ENCODE data around the gene TEX53.
A peak's percentile ranks its signal among the peaks of the same experiment; 100 is the strongest.

Gene TEX53

DNA sequence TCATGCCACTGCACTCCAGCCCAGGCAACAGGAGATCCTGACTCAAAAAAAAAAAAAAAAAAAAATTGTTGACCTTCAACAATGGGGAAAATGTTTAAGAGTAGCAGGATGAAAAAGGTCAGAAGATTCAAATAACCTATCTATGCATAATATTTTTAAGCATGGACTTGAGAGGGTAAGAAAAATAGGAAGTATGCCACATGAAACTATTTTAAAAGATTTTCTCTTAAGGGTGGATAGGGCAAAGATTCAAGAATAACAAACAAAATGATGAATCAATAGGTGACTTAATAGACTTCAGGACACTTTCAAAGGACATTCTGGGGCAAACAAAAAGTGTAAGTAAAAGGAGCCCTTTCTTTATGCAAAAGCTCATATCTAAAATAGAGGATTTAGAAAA is 21.2 kb upstream of the TEX53 start:
- no peak for DNase-seq (ENCODE audit: low spot score)

DNA sequence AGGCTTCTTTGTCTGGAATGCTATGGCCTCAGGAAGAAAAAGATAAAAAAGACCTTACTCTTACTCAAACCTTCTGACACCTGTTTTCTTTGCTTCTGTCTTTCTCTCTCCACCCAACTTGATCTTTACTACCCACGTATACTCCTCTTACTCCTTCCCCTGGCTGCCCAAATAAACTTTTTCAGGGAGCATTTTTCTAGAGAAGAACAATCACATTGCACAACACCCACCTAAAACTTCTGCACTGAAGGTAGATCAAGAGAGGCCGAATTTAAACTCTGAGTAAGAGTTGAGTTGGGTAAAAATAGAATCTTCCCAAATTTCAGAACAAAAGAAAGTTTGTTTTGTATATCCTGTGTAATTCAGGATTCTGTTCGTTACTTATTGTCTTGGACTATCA is 20.5 kb upstream of the TEX53 start:
- no peak for DNase-seq (ENCODE audit: low spot score)

DNA sequence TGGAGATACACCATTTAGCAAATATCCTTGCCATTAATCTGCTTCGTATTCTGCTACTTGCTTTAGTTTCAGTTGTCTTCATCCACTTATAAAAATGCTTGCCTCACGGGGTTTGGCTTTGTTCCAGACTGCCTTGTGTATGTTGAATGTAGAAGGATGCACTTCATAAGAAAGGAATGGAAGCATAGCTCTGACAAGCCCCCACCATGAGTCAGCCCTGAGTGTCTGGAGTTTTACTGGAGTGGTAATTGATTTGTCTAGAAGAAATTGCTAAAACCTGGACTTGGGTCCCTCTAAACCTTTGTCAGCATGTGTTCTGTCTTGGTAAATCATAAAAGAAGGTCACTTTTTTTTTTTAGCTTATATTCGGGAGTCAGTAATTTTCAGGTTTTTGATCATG is 19.8 kb upstream of the TEX53 start:
- no peak for DNase-seq (ENCODE audit: low spot score)

DNA sequence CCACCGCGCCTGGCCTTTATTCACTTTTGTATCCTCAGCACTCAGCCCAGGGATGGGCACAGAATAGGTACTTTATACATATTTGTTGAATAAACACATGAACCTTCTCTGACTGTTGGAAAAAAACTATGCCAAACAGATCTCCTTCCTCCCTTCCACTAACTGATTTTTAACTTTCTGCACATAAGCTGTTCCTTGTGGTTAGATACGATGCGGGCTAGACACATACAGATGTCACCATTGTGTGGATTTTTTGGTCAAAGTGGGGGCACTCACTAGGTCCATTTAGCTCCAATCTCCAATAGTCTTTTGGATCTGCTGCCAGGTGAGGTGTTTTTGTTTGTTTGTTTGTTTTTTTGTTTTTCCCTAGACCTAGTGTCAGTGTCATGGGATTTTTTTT is 19.3 kb upstream of the TEX53 start:
- DNase-seq (ENCODE audit: low spot score): no peak

DNA sequence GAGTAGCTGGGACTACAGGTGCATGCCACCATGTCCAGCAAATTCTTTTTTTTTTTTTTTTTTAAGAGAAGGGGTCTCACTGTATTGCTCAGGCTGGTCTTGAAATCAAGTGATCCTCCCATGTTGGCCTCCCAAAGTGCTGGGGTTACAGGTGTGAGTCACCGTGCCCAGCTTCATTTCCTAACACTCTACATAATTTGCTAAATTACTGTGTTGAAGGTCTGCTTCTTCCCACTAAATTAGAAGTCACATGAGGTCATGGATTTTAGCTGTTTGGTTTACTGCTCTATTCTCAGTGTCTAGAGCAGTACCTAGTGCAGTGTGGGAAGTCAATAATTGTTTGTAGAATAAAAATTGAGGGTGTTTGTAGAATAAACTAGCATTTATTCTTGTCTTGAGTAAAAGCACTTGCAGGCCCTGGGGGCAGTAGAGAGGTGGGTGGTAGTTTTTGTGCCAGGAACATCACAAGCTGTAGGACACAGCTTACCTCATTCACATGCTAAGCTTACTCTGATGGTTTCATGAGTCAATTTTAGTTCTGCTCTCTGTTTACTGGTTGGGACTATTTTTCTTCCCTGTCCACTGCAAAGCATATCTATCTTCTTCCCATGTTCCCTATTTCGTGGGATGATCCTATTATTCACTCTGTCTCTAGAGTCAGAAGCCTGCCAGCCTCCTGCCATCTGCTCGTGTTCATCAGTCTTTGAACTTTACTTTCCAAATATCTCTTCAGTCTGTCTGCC is 17.4 kb upstream of the TEX53 start:
- no peak for DNase-seq (ENCODE audit: low spot score)

DNA sequence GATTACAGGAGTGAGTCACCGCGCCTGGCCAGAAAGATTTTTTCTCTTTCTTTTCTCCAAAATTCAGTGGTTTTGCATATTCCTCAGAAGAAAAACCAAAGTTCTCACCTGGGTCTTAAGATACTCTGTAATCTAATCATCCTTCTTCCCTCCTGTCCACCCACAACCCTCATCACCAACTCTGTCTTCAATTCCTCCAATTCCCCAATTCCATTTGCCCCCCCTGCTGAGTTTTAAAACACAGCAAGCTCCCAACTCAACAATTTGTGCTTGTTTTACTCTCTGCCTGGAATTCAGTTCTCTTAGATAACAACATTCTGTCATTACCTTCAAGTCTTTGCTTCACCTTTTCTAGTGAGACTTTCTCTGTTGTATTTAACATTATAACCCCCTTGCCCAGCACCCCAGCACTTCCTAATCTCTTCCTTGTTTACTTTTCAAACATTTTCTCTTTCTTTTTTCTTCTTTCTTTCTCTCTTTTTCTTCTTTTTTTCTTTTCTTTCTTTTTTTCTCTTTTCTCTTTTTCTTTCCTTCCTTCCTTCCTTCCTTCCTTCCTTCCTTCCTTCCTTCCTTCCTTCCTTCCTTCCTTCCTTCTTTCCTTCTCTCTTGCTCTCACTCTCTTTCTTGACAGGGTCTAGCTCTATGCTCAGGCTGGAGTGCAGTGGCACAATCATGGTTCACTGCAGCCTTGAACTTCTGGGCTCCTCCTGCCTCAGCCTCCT is 16.6 kb upstream of the TEX53 start:
- DNase-seq (ENCODE audit: low spot score): no peak

DNA sequence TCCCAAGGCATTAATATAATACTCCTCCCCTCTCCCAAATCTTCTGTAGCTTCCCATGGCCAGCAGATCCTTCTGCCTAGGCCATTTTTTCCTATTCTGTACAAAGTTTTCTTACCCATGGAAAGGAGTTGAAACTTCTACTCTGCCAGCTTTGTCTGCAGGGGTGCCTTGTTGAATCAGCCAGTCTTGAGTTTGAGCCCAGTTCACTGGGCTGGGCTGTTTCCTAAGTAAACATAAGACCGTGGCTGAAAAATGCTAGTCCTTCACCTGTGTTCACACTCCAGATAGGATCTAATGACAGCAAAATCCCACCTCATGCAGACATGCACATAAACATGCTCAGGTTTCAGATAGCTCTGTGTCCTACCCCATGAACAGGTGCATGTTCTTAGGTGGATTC is 14.0 kb upstream of the TEX53 start:
- no peak for DNase-seq (ENCODE audit: low spot score)

DNA sequence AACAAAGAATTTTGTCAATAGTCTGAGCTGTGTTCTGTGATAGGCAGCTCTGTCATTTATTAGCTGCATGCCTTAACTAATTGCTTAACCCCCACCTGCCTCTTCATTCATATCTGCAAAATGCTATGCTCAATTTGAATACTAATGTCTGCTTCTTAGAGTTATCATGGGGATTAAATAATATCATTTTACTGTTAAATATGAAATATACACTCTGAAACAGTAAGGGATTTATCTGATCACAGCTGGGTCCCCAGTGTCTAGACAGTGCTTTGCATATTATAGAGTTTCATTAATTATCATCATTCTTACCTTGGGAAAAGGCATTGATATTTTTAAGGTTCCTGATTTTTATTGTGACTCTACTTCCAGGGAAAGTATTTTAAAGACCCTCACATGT is 12.4 kb upstream of the TEX53 start:
- no peak for DNase-seq (ENCODE audit: low spot score)

DNA sequence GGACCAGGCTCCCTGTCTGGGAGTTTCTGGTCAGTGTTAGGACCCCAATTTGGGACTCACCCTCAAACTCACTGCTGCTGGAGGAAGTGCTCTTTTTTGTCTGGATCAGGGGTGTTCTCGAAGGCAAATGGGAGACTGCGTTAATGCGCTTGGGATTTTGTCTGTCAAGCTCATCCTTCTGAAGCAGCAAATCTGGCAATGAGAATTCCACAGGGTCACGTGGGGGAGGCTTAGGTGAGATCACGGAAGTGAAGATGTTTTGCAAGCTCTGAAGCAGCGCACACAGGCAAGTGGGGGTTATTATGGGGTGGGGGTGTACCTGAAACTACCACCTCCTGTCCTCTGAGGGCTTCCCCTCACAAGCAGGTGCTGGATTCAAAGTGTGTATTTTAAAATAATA is 10.5 kb upstream of the TEX53 start:
- DNase-seq (ENCODE audit: low spot score): no peak

DNA sequence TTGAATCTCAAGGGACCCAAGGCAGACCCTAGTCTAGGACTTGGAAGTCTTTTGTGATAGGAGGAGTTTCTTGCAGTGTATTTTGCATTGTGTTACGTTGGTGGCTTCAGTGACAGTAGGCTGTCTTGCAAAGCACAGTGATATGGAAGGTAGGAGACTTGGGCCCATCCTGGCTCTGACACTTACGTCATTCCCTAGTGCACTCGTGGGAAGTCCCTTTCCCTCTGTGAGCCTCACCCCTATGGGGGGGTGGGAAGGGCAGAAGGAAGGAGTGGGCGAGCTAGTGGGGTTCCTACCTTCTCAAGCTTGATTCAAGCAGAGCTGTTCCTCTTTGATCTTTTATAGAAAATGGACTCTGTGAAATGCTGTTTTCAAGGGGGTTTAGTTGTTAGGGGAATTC is 9.2 kb upstream of the TEX53 start:
- no peak for DNase-seq (ENCODE audit: low spot score)

DNA sequence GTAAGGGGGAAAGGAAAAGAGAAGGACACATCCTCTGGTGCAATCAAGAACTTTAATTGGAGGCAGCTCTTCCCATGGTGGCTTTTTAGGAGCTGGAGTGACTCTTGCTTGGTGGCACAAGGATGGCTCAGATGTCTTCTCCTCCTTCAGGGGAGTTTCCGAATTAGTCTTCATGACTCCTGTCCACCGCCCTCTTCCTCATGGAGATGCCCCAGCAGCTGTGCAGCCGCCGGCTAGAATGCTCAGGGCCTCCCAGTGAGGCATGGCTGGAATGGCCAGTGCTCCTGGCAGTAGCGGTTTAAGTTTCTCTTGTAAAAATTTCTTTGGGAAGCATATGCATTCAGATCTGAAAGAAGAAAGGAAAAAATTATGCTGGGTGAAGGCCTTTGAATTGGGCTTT is 8.8 kb upstream of the TEX53 start:
- no peak for DNase-seq (ENCODE audit: low spot score)

DNA sequence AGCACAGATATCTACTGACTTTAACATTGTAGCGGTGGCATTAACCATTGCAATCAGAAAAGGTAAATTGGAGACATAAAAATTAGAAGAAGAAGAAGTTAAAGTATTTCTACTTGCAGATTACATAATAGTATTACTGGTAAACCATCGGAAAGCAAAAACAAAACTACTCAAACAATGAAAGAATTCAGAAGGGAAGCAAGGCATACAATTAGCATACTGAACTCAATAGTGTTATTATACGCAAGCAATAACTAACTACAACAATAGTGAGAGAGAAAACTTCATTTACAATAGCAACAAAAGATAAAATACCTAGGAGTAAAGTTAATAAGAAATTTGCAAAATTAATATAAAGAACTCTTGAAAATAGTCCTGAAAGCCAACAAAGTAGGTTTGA is 6.6 kb upstream of the TEX53 start:
- DNase-seq (ENCODE audit: low spot score): no peak

DNA sequence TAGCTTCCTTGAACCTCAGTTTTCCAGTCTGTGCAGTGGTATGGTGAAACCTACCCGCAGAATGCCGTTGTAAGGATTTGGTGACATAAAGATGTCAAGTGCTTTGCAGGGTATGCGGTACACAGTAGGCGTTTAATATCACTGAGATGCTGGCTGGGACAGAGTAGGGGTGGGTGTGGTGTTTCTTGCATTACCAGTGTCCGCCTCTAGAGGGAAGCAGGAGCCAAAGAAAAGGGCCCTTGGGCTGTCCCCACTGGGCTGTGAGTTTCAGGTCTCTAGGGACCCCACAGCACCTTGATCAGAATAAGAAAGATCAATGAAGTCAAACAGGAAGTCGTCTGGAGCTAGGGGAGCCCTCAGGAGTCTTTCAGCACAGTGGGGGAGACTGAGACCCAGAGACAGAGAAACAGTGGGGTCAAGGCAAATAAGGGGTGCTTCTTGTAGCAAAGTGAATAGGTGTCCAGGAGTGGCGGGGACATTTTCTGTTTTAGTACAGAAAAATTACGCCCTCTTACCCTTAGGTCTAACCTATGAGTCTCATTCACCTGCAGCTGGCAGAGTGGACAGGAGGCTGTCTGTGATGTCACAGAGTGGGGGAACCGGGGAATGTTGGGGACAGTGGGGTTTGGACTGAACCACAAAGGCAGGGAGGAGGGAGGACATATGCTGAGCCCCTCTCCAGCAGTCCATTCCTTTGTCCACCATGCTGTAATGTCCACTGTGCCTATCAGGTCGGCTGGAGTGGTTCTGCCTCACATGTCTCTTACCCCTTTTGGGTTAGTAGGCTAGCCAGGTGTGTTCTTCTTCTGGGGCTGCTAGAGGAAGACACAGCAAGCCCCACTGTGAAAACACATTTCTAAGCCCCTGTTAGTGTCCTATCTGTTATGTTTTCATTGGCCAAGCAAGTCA is 4.7 kb upstream of the TEX53 start:
- peak; percentile 74 for DNase-seq (ENCODE audit: low spot score)

DNA sequence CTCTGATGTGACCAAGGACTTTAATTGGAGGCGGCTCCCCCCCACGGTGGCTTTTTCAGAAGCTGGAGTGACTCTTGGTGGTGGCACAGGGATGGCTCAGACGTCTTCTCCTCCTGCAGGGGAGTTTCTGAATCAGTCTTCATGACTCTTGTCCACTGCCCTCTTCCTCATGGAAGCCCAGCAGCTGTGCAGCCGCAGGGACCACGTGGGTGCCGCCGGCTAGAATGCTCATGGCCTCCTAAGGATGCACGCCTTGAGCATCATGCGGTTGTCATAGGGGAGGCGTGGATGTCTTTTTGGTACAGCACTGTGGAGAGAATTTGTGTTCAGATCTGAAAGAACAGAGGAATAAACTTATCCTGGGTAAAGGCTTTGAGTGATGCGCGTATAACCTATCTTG is 1.3 kb downstream of the TEX53 start:
- DNase-seq (ENCODE audit: low spot score): no peak

DNA sequence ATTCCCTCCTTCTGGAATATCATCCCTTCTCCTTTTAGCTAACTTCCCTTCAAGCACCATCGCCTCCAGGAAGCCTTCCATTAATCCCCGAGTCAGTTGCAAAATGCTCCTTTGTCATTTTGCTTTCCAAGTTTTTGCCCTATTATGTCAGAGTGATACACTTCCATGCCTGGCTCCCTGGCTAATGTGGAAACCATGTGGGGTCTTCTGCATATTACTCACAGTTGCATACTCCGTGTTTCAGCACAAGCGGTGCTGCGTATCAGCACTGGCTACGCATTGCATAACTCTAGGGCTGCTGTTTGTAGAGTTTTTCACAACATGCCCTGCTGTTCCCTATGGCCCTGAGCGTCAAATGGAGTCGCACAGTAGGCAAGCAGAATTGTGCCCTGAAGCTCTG is 1.9 kb downstream of the TEX53 start:
- DNase-seq (ENCODE audit: low spot score): no peak

DNA sequence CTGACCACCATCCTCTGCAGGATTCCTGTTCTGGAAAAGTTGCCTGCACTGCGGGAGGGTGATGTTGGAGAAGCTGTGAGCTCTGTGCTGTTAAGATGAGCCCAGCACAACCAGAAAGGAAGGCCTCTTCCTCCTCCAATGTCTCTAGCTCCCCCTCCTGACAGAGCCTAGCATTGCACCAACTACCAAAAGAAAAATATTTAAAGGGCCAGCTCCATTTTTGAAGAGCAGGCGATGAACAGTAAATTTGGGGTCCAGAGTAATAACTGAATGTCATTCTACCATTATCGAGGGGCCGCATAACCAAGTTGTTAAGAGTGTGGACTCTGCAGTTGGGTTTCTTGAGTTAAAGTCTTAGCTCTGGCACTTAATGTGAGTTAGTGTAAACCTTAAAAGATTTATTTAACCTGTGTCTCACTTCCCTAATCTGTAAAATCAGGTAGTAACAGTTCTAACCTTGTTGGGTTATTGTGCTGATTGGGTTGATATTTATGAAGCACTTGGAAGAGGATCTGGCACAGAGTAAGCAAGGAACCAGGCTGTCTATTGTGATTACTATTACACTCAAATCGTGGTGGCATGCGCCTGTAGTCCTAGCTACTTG is 3.9 kb downstream of the TEX53 start:
- DNase-seq (ENCODE audit: low spot score): peak; percentile 66

DNA sequence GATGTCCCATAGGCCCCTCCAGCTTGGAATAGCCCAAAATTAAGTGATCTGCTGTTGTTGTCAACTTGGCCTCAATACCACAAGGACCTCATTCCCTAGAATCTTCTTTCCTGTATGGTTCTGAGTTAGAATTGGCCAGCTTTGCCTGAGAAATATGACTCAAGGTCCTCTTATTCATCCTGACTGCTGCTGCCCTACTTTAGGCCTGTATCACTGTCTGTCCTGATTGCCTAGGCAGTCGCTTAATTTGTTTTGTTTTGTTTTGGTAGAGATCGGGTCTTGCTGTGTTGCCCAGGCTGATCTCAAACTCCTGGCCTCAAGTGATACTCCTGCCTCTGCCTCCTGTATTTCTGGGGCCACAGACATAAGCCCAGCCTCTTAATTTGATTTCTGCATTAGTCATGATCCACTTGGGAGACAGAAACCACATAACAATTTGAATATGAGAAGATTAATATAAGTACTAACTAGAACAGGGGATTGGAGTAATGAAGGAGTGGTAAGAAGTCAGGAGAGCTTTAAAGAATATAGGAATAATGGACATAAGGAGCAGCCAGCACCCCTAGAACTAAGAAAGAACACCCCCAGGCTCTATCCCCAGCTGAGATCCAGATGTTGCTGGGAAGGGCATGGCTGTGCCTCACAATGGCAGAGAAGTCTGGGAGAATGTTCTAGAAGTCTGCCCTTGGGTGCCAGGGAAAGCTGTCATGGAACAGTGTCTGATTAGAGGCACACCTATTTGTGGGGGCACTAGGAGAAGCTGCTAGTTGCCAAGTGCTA is 4.6 kb downstream of the TEX53 start:
- DNase-seq (ENCODE audit: low spot score): no peak

DNA sequence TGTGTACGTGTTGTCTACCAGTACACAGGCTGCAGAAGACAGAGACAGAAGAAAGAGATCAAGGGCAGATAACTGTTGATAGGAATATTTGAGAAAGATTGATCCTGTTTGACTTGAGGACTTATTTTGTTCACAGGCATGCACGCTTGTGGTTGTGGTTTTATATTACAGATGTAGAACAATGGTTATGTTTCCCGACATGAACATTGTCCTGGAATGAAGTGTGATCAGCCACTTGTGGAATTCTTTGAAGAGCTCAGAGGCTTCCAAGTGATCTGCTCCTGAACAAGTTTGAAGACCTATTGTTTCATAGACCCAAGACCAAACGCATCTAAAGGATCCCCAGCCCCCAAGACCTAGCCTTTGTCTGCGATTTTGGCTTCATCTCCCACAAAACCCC is 13.7 kb downstream of the TEX53 start:
- DNase-seq (ENCODE audit: low spot score): no peak

DNA sequence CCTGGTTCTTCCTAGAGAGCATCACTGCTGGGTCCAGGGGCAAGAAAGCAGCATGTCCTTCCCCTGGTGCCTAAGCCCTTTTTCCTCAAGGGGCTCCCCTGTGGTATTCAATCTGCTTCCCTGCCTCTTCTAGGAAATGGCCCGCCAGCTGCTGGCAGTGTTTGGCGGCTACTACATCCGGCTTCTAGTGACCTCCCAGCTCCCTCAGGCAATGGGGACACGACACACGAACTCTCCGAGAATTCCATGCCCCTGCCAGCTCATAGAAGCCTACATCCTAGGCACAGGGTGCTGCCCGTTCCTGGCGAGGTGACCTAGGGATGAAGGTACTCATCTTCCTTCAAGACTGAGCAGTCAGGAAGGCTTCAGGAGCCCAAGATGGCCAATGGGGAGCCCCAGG is 14.6 kb downstream of the TEX53 start:
- no peak for DNase-seq (ENCODE audit: low spot score)

DNA sequence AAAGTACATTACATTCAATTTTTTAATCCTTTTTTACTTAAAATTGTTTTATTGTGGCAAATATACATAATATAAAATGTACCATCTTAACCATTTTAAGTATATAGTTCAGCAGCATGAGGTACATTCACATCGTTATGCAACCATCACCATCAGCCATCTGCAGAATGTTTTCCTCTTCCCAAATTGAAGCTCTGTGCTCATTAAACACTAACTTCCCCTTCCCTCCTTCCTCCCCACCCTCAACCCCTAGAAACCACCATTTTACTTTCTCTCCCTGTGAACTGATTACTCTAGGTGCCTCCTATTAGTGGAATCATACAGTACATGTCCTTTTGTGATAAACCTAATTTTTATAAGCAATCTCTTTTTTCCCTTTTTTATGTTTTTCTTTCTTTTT is 15.6 kb downstream of the TEX53 start:
- DNase-seq (ENCODE audit: low spot score): no peak

DNA sequence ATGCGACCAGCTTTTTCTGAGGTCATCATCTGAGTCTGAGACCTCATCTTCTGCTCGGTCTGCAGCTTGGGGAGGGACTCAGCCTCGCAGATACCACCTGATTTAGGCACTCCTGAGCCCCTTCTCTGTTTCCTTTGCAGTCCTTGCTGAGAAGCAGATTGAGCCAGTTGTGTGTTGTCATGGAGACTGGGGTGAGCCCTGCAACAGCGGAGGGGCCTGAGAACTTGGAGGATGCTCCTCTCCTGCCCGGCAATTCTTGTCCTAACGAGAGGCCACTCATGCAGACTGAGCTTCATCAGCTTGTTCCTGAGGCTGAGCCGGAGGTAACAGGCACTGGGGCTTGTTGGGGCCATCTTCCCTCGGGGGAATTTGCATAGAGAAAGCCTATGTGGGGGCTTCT is 19.2 kb downstream of the TEX53 start:
- no peak for DNase-seq (ENCODE audit: low spot score)

DNA sequence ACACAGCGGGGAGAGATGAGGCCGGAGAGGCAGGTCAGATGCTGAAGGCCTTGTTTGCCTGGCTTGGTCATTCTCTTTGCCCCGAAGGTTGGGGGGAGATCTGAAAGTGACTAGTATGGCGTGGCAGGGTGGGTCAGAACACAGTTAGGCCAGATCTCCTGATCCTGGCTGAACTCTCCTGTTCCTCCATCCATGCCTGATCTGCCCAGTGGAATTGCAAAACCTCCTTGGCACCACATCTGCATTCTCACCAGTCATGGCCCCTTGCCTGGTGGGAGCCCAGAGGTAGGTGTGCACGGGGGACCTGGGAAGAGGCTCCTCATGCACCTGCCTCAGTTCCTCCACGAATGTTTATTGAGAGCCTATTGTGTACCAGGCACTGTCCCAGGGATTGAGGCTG is 23.2 kb downstream of the TEX53 start:
- DNase-seq (ENCODE audit: low spot score): no peak
